RWPE2 (cell line): Measurements from ENCODE around the gene ARHGEF1.

Experiments used
- ATAC-seq: fragments of 200-7000 bp; cut with Tn5 transposase; 3 replicates; pipeline ENCODE4 v1.9.1; 2021; ENCODE audit warnings: low read depth
- DNase-seq: peaks from one replicate; pipeline ENCODE4 v3.0.0-alpha.2; 2020; ENCODE audit warnings: low spot score
- H3K27ac ChIP-seq: fragments of 450-650 bp; 2 replicates; pipeline ENCODE4 v1.5.1; 2017; ENCODE audit warnings: mild to moderate bottlenecking; ENCODE audit not compliant: poor library complexity, severe bottlenecking
- H3K27me3 ChIP-seq: fragments of 250-450 bp; sonication (Bioruptor Pico); 2 replicates; pipeline ENCODE4 v1.5.1; 2021; ENCODE audit warnings: mild to moderate bottlenecking, moderate library complexity; ENCODE audit not compliant: insufficient read depth, poor library complexity, severe bottlenecking
- H3K36me3 ChIP-seq: fragments of 250-450 bp; sonication (Bioruptor Pico); 2 replicates; pipeline ENCODE4 v1.5.1; 2020; ENCODE audit warnings: low read depth, mild to moderate bottlenecking, moderate library complexity
- H3K4me1 ChIP-seq: fragments of 250-450 bp; sonication (Bioruptor Pico); 2 replicates; pipeline ENCODE4 v1.5.1; 2021; ENCODE audit warnings: mild to moderate bottlenecking, moderate library complexity; ENCODE audit not compliant: insufficient read depth, poor library complexity, severe bottlenecking
- H3K4me3 ChIP-seq: fragments of 250-450 bp; sonication (Bioruptor Pico); 2 replicates; pipeline ENCODE4 v1.5.1; 2021; ENCODE audit warnings: mild to moderate bottlenecking, moderate library complexity; ENCODE audit not compliant: severe bottlenecking
- H3K9me3 ChIP-seq: fragments of 250-450 bp; sonication (Bioruptor Pico); 2 replicates; pipeline ENCODE4 v1.5.1; 2021; ENCODE audit warnings: mild to moderate bottlenecking, moderate library complexity; ENCODE audit not compliant: severe bottlenecking
- CTCF ChIP-seq: fragments of 450-650 bp; IDR thresholded peaks from one replicate; pipeline ENCODE4 v1.5.1; 2017; ENCODE audit warnings: mild to moderate bottlenecking, moderate library complexity; ENCODE audit not compliant: poor library complexity, severe bottlenecking

Gene ARHGEF1

DNA sequence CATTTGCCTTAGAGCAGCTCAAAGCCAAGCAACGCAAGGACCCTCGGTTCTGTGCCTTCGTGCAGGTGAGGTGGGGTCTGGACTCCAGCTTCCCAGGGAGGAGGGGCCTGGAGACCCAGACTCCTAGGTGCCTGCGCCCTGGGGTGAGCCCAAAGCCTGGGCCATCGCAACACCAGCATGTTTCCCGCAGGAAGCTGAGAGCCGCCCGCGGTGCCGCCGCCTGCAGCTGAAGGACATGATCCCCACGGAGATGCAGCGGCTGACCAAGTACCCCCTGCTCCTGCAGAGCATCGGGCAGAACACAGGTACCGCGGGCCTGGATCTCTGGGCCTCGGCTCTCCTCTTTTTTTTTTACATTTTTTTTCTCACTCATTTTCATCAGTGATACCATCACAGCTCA lies 19.6 kb downstream of the ARHGEF1 start:
- Histone ChIP-seq H3K27me3 (no peaks in the 10 kb centered on the region), H3K27ac (no peak overlapping the region), H3K36me3 (peaks cover 90% of the 10 kb centered on the region), H3K4me3 (no peak overlapping the region), H3K9me3 (no peaks in the 10 kb centered on the region), H3K4me1 (no peaks in the 10 kb centered on the region)
- no peak for TF ChIP-seq CTCF
- ATAC-seq (no peak), DNase-seq (no peak)

DNA sequence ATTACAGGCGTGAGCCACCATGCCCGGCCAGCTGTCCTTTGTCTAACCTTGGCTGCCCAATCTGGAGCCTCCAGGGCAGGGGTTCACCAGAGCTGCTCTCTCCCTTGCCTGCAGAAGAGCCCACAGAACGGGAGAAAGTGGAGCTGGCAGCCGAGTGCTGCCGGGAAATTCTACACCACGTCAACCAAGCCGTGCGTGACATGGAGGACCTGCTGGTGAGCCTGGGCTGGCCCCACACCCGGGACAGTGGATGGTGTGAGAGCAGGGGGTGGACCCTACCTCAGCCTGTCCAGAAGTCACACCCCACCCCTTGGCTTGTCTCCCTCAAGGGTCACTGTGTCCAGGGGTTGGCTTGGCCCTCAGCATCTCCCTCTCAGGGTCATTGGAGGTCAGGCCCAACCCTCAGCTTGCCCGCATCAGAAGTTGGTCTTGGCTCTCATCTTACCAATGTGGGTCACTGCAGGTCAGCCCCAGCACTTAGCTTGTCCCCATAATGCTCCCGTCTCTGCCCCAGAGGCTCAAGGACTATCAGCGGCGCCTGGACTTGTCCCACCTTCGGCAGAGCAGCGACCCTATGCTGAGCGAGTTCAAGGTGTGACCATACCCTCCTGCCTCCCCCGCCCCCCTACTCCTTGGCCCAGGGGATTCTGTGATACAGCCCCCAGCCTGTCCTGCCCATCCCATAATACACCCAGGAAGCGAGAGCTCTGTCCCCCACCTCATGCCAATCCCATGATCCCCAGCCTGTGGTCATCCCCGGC lies 20.4 kb downstream of the ARHGEF1 start:
- H3K36me3 ChIP-seq: peaks cover 83% of the 10 kb centered on the region
- H3K27ac ChIP-seq: no peak overlapping the region
- no peak for DNase-seq
- H3K4me1 ChIP-seq: no peaks in the 10 kb centered on the region
- no peak for ATAC-seq
- H3K27me3 ChIP-seq: no peaks in the 10 kb centered on the region
- no peak overlapping the region for H3K4me3 ChIP-seq
- TF ChIP-seq CTCF: no peak
- H3K9me3 ChIP-seq: no peaks in the 10 kb centered on the region

DNA sequence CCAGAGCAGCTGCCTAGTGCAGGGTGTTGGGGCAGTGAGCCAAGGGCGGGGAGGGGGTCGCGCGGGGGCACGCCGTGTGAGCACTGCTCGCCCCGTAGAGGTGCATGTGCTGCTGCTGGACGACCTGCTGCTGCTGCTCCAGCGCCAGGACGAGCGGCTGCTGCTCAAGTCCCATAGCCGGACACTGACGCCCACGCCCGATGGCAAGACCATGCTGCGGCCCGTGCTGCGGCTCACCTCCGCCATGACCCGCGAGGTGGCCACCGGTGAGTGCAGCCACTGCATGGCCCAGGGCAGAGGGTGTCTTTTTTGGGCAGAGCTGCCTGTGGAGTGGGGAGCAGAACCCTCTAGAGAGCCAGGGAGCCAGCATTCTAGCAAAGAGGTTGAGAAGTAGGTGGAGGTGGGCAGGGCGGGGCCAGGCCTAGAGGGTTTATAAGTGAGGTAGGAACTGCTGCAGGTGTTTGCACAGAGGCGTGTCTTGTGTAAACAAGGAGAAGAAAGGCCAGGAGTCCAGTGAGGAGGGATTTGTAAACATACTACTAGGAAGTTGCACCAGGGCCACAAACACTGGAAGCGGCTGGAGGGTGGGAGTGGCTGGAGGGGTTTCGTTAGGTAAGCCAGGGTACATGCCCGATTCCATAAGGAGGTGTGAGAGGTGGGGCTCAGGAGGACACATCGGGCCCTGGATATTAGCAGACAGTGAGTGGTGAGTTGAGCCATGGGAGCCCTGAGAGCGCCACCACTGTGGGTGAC lies 21.3 kb downstream of the ARHGEF1 start:
- ATAC-seq: peak; percentile 72
- Histone ChIP-seq H3K36me3 (peaks cover 74% of the 10 kb centered on the region), H3K27ac (no peak overlapping the region), H3K9me3 (no peaks in the 10 kb centered on the region), H3K4me3 (no peak overlapping the region), H3K4me1 (no peaks in the 10 kb centered on the region), H3K27me3 (no peaks in the 10 kb centered on the region)
- TF ChIP-seq CTCF: no peak
- no peak for DNase-seq

DNA sequence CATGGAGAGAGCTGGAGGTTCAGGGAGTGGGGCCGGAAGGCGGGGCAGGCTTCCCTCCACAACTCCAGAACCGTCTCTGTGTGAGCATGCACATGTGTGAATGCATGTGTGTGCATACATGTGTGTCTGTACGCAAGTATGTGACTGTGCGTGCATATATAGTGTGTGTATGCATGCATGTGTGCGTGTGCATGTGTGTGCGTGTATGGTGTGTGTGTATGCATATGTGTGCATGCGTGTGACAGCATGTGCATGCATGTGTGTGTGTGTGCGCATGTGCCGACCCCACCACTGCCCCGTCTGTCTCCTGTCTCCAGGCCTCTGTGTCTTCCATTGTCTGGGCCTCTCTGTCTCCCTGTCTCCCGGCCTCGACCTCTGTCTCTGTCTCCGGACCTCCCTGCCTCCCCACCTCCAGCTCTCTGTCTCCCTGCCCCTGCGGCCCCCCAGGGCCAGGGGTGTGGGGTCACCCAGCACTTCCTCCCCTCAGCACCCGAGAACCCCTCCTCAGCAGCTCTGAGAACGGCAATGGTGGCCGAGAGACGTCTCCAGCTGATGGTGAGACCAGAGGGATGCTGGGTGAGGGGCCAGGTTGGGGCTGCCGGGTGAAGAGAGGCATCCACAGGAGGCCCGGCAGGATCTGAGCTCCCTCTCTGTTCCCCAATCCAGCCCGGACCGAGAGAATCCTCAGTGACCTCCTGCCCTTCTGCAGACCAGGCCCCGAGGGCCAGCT lies 22.5 kb downstream of the ARHGEF1 start:
- H3K36me3 ChIP-seq: peaks cover 63% of the 10 kb centered on the region

More for the DNA sequence above, 22.5 kb downstream of the ARHGEF1 start:
- Histone ChIP-seq H3K4me1 (no peaks in the 10 kb centered on the region), H3K27me3 (peaks cover under 1% of the 10 kb centered on the region), H3K27ac (no peak overlapping the region), H3K4me3 (no peak overlapping the region), H3K9me3 (no peaks in the 10 kb centered on the region)
- ATAC-seq (no peak), DNase-seq (no peak)
- TF ChIP-seq CTCF: no peak
